Esophagus squamous epithelium (tissue), 5 donors: ENCODE measurements around the gene PDE10A. TPM values are rescaled to one million over a fixed set of nuclear protein-coding genes. Genes with fewer than 3 reads are reported as not detected.

ENCODE experiments used
- DNase-seq: peaks from one replicate; lab custom pipeline; 2025; lab: John Stamatoyannopoulos, UW
- H3K27ac ChIP-seq, 4 donors: fragments of 200-600 bp; sonication (generic); one replicate each; pipeline ENCODE4 v1.5.1; 2016 to 2019; ENCODE audit warnings: mild to moderate bottlenecking in 1 of 4
- H3K27me3 ChIP-seq, 4 donors: fragments of 200-600 bp; sonication (generic); 1 replicate in 3 of 4; 2 replicates in 1 of 4; pipeline versions ENCODE4 v1.5.1 to v1.6.0; 2017 to 2021; ENCODE audit warnings: antibody characterized with exemption in 1 of 4
- H3K36me3 ChIP-seq, 3 donors: fragments of 200-600 bp; sonication (generic); one replicate each; pipeline ENCODE4 v1.5.1; 2016 to 2019
- H3K4me1 ChIP-seq, 3 donors: fragments of 200-600 bp; sonication (generic); one replicate each; pipeline ENCODE4 v1.5.1; 2017 to 2019
- H3K4me3 ChIP-seq, 4 donors: fragments of 200-600 bp; sonication (generic); 1 replicate in 3 of 4; 2 replicates in 1 of 4; pipeline ENCODE4 v1.5.1; 2016 to 2019; ENCODE audit warnings: mild to moderate bottlenecking in 2 of 4, moderate library complexity in 1 of 4
- H3K9me3 ChIP-seq, 3 donors: fragments of 200-600 bp; sonication (generic); one replicate each; pipeline ENCODE4 v1.5.1; 2016 to 2019
- CTCF ChIP-seq, 6 experiments: fragments of 450-650 bp in 4 of 6; fragments of 200-600 bp in 2 of 6; sonication (generic) in 2 of 6; IDR thresholded peaks; one replicate each; pipeline ENCODE4 v1.5.1; 2016 to 2019; ENCODE audit warnings: antibody characterized with exemption in 6 of 6, mild to moderate bottlenecking in 4 of 6, moderate library complexity in 4 of 6
- POLR2A ChIP-seq, 4 donors: fragments of 450-650 bp; IDR thresholded peaks; one replicate each; pipeline ENCODE4 v1.6.1; 2017; ENCODE audit warnings: antibody characterized with exemption in 4 of 4, mild to moderate bottlenecking in 4 of 4, moderate library complexity in 3 of 4
- WGBS, 2 donors: methylation state at CpG; one replicate each; pipeline ENCODE4 v1.1.5; 2018; 5-methylcytosine and 5-hydroxymethylcytosine counted together
- intact Hi-C: fragments of 100-400 bp; cut with DNase I; formaldehyde crosslinking; loops from one replicate; pipeline ENCODE4 v1.15.0; 2022
- total RNA-seq, 4 donors: library from RNA; depleted of rRNA; stranded (reverse); fragments of >200 nt; gene quantifications; one replicate each; pipeline ENCODE4 v1.1.0, GENCODE V29; 2016
- donor health status: DM: yes; HTN: yes; CAD: no.

The PDE10A gene
- total RNA-seq, 4 donors from 2014 or later = 0.27 to 3.1 (median 1.4) TPM

GRCh38 chr6:165602291-165602690, 60.8 kb downstream of the PDE10A start:
- Histone ChIP-seq H3K36me3 (no peaks in the 10 kb centered on the region), H3K4me3 (no peak overlapping the region), H3K4me1 (peaks cover 0 to 21% (median 0%) of the 10 kb centered on the region in 3 donors), H3K27ac (no peak overlapping the region), H3K27me3 (no peaks in the 10 kb centered on the region), H3K9me3 (no peaks in the 10 kb centered on the region)
- intact Hi-C loops = no loop called here
- no peak for TF ChIP-seq POLR2A (IDR thresholded peaks at IDR 0.05)
- no peak for TF ChIP-seq CTCF (IDR thresholded peaks at IDR 0.05)
- DNase-seq = no peak
- WGBS, 2 donors = 71 to 81% methylated on average over 2 to 6 of the region's 6 CpGs

- TF ChIP-seq CTCF (IDR thresholded peaks at IDR 0.05) (no peak), POLR2A (IDR thresholded peaks at IDR 0.05) (no peak)
- H3K4me3 ChIP-seq = no peak overlapping the region
- intact Hi-C loops = no loop called here
- H3K9me3 ChIP-seq = no peaks in the 10 kb centered on the region
- 63 to 65% methylated on average over 4 of the region's 4 CpGs for WGBS, 2 donors
- peaks cover 0 to 21% (median 0%) of the 10 kb centered on the region in 3 donors for H3K4me1 ChIP-seq
- no peak for DNase-seq
- no peak overlapping the region for H3K27ac ChIP-seq
- no peaks in the 10 kb centered on the region for H3K36me3 ChIP-seq
- H3K27me3 ChIP-seq = no peaks in the 10 kb centered on the region
Observed at GRCh38 chr6:165600606-165601005, 62.4 kb downstream of the PDE10A start.

- 56 to 86% methylated on average over 19 to 20 of the region's 21 CpGs for WGBS, 2 donors
- no peak overlapping the region for H3K27ac ChIP-seq
- no peaks in the 10 kb centered on the region for H3K9me3 ChIP-seq
- DNase-seq = no peak
- H3K36me3 ChIP-seq = no peaks in the 10 kb centered on the region
- H3K4me1 ChIP-seq = peaks cover 0 to 21% (median 0%) of the 10 kb centered on the region in 3 donors
- no peaks in the 10 kb centered on the region for H3K27me3 ChIP-seq
- intact Hi-C loops = no loop called here
- TF ChIP-seq CTCF (IDR thresholded peaks at IDR 0.05) (no peak), POLR2A (IDR thresholded peaks at IDR 0.05) (no peak)
- H3K4me3 ChIP-seq = no peak overlapping the region
Observed at GRCh38 chr6:165599596-165600487, 63.2 kb downstream of the PDE10A start.

GRCh38 chr6:165599121-165599520, 63.9 kb downstream of the PDE10A start:
- no peaks in the 10 kb centered on the region for H3K27me3 ChIP-seq
- intact Hi-C loops = no loop called here
- no peak overlapping the region for H3K4me3 ChIP-seq
- H3K36me3 ChIP-seq = no peaks in the 10 kb centered on the region
- no peaks in the 10 kb centered on the region for H3K9me3 ChIP-seq
- no peak for DNase-seq
- no peak for TF ChIP-seq CTCF (IDR thresholded peaks at IDR 0.05)
- no peak for TF ChIP-seq POLR2A (IDR thresholded peaks at IDR 0.05)
- 46 to 49% methylated on average over 3 of the region's 3 CpGs for WGBS, 2 donors
- peaks cover 0 to 21% (median 0%) of the 10 kb centered on the region in 3 donors for H3K4me1 ChIP-seq
- H3K27ac ChIP-seq = no peak overlapping the region

- Histone ChIP-seq H3K9me3 (no peaks in the 10 kb centered on the region), H3K36me3 (no peaks in the 10 kb centered on the region), H3K4me3 (no peak overlapping the region), H3K27me3 (no peaks in the 10 kb centered on the region), H3K27ac (no peak overlapping the region), H3K4me1 (peaks cover 0 to 21% (median 0%) of the 10 kb centered on the region in 3 donors)
- no peak for DNase-seq
- intact Hi-C loops = no loop called here
- TF ChIP-seq CTCF (IDR thresholded peaks at IDR 0.05) = no peak
- TF ChIP-seq POLR2A (IDR thresholded peaks at IDR 0.05) = no peak
- WGBS, 2 donors = 80 to 81% methylated on average over 3 of the region's 3 CpGs
Observed at GRCh38 chr6:165597821-165598220, 65.2 kb downstream of the PDE10A start.
